KMS-11 (cell line): ENCODE results near the gene ANKRD45.

ENCODE experiments used
- H2AFZ ChIP-seq: fragments of 200-600 bp; sonication (generic); 2 replicates; pipeline ENCODE4 v1.6.1; 2016; ENCODE audit warnings: antibody characterized with exemption, mixed run types, low read depth
- H3K27ac ChIP-seq: fragments of 200-600 bp; sonication (generic); 2 replicates; pipeline ENCODE4 v1.6.1; 2016; ENCODE audit warnings: mild to moderate bottlenecking, mixed run types
- H3K27me3 ChIP-seq: fragments of 200-600 bp; sonication (generic); 2 replicates; pipeline ENCODE4 v1.6.1; 2017; ENCODE audit warnings: mild to moderate bottlenecking, low read depth, mixed run types, moderate library complexity; ENCODE audit not compliant: insufficient read depth
- H3K36me3 ChIP-seq: fragments of 200-600 bp; sonication (generic); 2 replicates; pipeline ENCODE4 v1.6.1; 2017; ENCODE audit warnings: mild to moderate bottlenecking, mixed run types; ENCODE audit not compliant: insufficient read depth
- H3K4me1 ChIP-seq: fragments of 200-600 bp; sonication (generic); 2 replicates; pipeline ENCODE4 v1.6.1; 2016; ENCODE audit warnings: mild to moderate bottlenecking, low read depth, mixed run types; ENCODE audit not compliant: poor library complexity, severe bottlenecking
- H3K4me2 ChIP-seq: fragments of 200-600 bp; sonication (generic); 2 replicates; pipeline ENCODE4 v1.7.0; 2016; ENCODE audit warnings: mild to moderate bottlenecking, mixed run types
- H3K4me3 ChIP-seq: fragments of 200-600 bp; sonication (generic); IDR thresholded peaks from 2 replicates; pipeline ENCODE4 v1.6.1; 2017; ENCODE audit warnings: low read depth, low read length, mixed read lengths; ENCODE audit not compliant: insufficient read depth
- H3K79me2 ChIP-seq: fragments of 200-600 bp; sonication (generic); 2 replicates; pipeline ENCODE4 v1.6.1; 2016; ENCODE audit warnings: low read depth, mixed run types; ENCODE audit not compliant: insufficient read depth
- H3K9ac ChIP-seq: fragments of 200-600 bp; sonication (generic); 2 replicates; pipeline ENCODE4 v1.6.1; 2016; ENCODE audit warnings: mild to moderate bottlenecking, mixed run types
- H4K20me1 ChIP-seq: fragments of 200-600 bp; sonication (generic); 2 replicates; pipeline ENCODE4 v1.6.1; 2016; ENCODE audit warnings: mild to moderate bottlenecking, mixed run types; ENCODE audit not compliant: insufficient read depth
- TF ChIP-seq, protein P1 (sequence below): fragments of 200-600 bp; sonication (generic); conservative IDR thresholded peaks from 2 replicates; pipeline ENCODE4 v1.6.1; 2017; ENCODE audit warnings: low read depth, mild to moderate bottlenecking, antibody characterized with exemption, low read length, moderate library complexity, mixed read lengths

ANKRD45 gene

DNA sequence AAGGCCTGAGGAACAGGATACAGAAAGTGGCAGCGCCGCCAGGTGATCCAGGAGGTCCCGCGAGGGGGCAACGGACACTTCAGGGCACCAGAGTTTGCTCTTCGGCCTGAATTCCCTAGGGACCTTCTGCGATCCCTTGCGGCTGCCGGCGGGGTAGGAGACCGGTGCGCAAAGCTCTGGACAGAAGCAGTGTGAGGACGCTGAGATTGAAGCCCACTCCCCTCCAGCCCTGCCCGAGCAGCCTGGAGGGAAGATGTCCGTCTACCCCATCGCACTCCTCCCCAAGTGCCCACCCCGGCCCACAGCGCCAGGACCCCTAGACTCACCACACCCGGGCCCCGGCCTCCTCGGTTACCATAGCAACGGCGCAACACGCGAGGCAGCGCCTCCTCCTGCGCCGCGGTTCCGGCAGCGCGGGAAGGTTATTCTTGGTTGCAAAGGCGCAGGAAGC, at the start of gene ANKRD45:
ANKRD45 (minus strand) TSS at position 361 of the 451 bp plus-strand sequence. CDS start 10,433 bp downstream, outside the sequence.
- Histone ChIP-seq H4K20me1 (no peaks in the 10 kb centered on the region), H3K9ac (no peak within 1 kb of the TSS), H3K36me3 (no peaks in the 10 kb centered on the region), H3K27ac (no peak within 1 kb of the TSS), H3K4me2 (no peak within 1 kb of the TSS), H3K4me1 (no peaks in the 10 kb centered on the region), H3K4me3 (no peak within 1 kb of the TSS), H3K27me3 (no peaks in the 10 kb centered on the region), H2AFZ (no peak within 1 kb of the TSS), H3K79me2 (no peaks in the 10 kb centered on the region)
- TF ChIP-seq, protein P1, sequence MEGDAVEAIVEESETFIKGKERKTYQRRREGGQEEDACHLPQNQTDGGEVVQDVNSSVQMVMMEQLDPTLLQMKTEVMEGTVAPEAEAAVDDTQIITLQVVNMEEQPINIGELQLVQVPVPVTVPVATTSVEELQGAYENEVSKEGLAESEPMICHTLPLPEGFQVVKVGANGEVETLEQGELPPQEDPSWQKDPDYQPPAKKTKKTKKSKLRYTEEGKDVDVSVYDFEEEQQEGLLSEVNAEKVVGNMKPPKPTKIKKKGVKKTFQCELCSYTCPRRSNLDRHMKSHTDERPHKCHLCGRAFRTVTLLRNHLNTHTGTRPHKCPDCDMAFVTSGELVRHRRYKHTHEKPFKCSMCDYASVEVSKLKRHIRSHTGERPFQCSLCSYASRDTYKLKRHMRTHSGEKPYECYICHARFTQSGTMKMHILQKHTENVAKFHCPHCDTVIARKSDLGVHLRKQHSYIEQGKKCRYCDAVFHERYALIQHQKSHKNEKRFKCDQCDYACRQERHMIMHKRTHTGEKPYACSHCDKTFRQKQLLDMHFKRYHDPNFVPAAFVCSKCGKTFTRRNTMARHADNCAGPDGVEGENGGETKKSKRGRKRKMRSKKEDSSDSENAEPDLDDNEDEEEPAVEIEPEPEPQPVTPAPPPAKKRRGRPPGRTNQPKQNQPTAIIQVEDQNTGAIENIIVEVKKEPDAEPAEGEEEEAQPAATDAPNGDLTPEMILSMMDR = no peak

- Histone ChIP-seq H3K27me3 (no peaks in the 10 kb centered on the region), H3K79me2 (peaks cover 32% of the 10 kb centered on the region), H3K27ac (no peak overlapping the region), H3K9ac (no peak overlapping the region), H3K4me1 (peaks cover 27% of the 10 kb centered on the region), H3K4me2 (peak overlapping the region; percentile 87; the same call in 1 of the 2 replicates), H3K4me3 (no peak overlapping the region), H2AFZ (no peak overlapping the region), H3K36me3 (no peaks in the 10 kb centered on the region), H4K20me1 (no peaks in the 10 kb centered on the region)
- TF ChIP-seq, protein P1 = no peak
Observed at GRCh38 chr1:173717238-173717637, 47.6 kb upstream of the ANKRD45 start.

- Histone ChIP-seq H3K9ac (peak overlapping the region; percentile 58), H3K4me1 (peaks cover 27% of the 10 kb centered on the region), H2AFZ (peak overlapping the region; percentile 99), H3K27me3 (no peaks in the 10 kb centered on the region), H3K36me3 (no peaks in the 10 kb centered on the region), H3K79me2 (peaks cover 32% of the 10 kb centered on the region), H3K4me2 (peak overlapping the region; percentile 87), H3K4me3 (peak overlapping the region; percentile 98), H4K20me1 (no peaks in the 10 kb centered on the region), H3K27ac (peak overlapping the region; percentile 67)
- TF ChIP-seq, protein P1 = no peak
Observed at GRCh38 chr1:173715538-173715844, 45.8 kb upstream of the ANKRD45 start.

GRCh38 chr1:173714759-173715537, 45.3 kb upstream of the ANKRD45 start, which contains the start of gene KLHL20:
Gene KLHL20, plus strand, starts transcription at chr1:173714981. Its CDS starts 1,063 bp downstream, at chr1:173716044.
- peak within 1 kb of the TSS; percentile 67 for H3K27ac ChIP-seq
- H2AFZ ChIP-seq = peak within 1 kb of the TSS; percentile 99
- no peaks in the 10 kb centered on the region for H3K36me3 ChIP-seq
- H3K4me2 ChIP-seq = peak within 1 kb of the TSS; percentile 87
- TF ChIP-seq, protein P1 = no peak
- peak within 1 kb of the TSS; percentile 98 for H3K4me3 ChIP-seq
- no peaks in the 10 kb centered on the region for H4K20me1 ChIP-seq
- peak within 1 kb of the TSS; percentile 58 for H3K9ac ChIP-seq
- peaks cover 27% of the 10 kb centered on the region for H3K4me1 ChIP-seq
- no peaks in the 10 kb centered on the region for H3K27me3 ChIP-seq
- peaks cover 32% of the 10 kb centered on the region for H3K79me2 ChIP-seq
